DND-41 (cell line): ENCODE data around the gene BORCS5.

Experiments used
- CTCF ChIP-seq: IDR thresholded peaks from 2 replicates; pipeline ENCODE4 v1.5.1; 2012; ENCODE audit warnings: borderline replicate concordance, low read length, moderate library complexity, mild to moderate bottlenecking; ENCODE audit not compliant: poor library complexity, severe bottlenecking; ENCODE audit errors: extremely low read depth
- EZH2 ChIP-seq: IDR thresholded peaks from 3 replicates; pipeline ENCODE4 v1.6.1; 2012; ENCODE audit warnings: borderline replicate concordance, low read depth, mild to moderate bottlenecking, moderate library complexity, low read length, inconsistent platforms; ENCODE audit not compliant: severe bottlenecking

GRCh38 chr12:12511021-12511783, 154.3 kb downstream of the BORCS5 start:
- TF ChIP-seq CTCF (no peak), EZH2 (no peak)
